ENCODE results near the gene UNC13A.
"Not testable (repeated sequence)": the region's sequence is repeated elsewhere in the genome, so short reads cannot be mapped to it uniquely, and the experiment has no call there.

The UNC13A gene

DNA sequence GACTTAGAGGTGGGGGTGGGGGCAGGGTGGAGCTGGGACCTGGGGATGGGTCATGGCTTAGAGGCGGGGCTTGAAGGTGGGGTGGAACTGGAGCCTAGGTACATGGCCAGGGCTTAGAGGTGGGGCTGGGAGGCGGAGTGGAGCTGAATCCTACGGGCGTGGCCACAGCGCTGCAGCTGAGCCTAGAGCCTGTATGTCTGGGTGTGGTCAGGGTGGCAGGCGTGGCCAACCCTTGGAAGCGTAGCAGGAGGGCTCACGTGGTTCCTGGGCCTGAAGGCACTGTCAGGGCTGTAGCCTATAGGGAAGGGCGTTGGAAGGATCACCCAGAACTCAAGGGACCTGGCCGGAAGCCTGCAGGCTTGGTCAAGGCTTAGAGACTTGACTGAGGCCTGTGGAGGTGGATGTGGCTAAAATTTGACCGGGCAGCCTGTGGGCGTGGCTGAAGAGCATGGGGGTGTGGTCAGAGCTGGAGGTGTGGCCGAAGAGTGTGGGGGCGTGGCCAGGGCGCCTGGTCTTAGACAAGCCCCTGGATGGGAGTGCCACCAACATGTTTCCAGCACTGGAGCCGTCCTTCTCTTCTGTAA lies 108.4 kb downstream of the UNC13A start:
- Mint-ChIP-seq H3K4me1 (peaks cover 9% of the 10 kb centered on the region), H3K4me3 (no peak overlapping the region), H3K36me3 (peaks cover 39% of the 10 kb centered on the region), H3K27ac (peak overlapping the region; percentile 73), H3K9me3 (no peaks in the 10 kb centered on the region), H3K27me3 (no peaks in the 10 kb centered on the region)
- ATAC-seq (ENCODE audit: low read depth) (peak; percentile 72), DNase-seq (ENCODE audit: low spot score in 2 of 2) (peak; percentile 42 to 58)

DNA sequence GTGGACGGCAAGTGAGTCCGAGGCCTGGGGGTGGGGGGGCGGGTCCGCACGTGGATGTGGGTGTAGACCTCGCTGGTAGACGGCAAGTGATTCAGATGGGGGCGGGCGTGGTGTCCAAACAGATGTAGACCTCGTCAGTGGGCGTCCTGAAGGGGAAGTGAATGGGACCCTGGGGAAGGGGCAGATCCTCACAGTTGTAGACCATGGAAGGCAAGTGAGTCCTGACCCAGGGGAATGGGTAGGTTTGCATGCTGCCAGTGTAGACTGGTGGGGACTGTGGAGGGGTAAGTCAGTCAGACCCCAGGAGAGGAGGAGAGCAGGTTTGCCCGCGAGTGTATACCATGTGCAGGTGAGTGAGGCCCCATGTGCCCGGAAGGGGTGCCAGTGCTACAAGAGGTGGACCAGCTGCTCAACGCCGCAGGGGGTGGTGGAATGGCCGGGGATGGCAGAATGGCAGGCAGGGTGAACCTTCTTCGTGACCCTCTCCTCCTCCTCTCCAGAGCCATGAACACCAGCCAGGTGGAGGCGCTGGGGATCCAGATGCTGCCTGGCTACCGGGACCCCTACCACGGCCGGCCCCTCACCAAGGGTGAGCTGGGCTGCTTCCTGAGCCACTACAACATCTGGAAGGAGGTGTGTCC lies 110.6 kb downstream of the UNC13A start:
- peaks cover 40% of the 10 kb centered on the region for H3K36me3 Mint-ChIP-seq
- ATAC-seq (ENCODE audit: low read depth): no peak
- H3K27ac Mint-ChIP-seq: no peak overlapping the region
- no peaks in the 10 kb centered on the region for H3K9me3 Mint-ChIP-seq
- H3K27me3 Mint-ChIP-seq: no peaks in the 10 kb centered on the region
- DNase-seq (ENCODE audit: low spot score in 2 of 2): no peak
- H3K4me3 Mint-ChIP-seq: no peak overlapping the region
- peaks cover 9% of the 10 kb centered on the region for H3K4me1 Mint-ChIP-seq

DNA sequence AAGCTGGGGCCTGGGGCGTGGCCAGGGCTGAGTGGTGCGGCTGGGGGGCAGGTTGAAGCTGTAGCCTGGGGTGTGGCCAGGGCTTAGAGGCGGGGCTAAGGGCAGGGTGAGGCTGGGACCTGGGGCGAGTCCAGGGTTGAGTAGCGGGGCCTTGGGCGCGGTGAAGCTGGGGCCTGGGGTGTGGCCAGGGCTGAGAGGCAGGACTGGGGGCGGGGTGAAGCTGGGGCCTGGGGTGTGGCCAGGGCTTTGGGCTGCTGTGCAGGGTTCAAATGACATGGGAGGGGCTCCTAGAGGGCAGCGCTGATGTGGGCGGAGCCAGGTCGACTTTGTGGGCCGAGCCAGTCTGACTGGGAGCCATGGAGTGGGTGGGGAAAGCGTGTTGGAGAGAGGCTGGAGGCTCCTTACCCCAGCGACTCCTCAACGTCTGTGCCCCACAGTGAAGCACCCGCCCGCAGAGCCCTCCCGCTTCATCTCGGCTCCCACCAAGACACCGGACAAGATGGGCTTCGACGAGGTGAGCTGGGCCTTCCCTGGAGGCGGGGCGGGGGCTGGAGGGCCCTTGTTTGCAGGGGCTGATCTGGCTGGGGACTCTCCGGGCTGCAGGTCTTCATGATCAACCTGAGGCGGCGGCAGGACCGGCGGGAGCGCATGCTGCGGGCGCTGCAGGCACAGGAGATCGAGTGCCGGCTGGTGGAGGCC lies 111.2 kb downstream of the UNC13A start:
- H3K27ac Mint-ChIP-seq: peak overlapping the region; percentile 67
- ATAC-seq (ENCODE audit: low read depth): no peak
- DNase-seq (ENCODE audit: low spot score in 2 of 2): no peak

DNA sequence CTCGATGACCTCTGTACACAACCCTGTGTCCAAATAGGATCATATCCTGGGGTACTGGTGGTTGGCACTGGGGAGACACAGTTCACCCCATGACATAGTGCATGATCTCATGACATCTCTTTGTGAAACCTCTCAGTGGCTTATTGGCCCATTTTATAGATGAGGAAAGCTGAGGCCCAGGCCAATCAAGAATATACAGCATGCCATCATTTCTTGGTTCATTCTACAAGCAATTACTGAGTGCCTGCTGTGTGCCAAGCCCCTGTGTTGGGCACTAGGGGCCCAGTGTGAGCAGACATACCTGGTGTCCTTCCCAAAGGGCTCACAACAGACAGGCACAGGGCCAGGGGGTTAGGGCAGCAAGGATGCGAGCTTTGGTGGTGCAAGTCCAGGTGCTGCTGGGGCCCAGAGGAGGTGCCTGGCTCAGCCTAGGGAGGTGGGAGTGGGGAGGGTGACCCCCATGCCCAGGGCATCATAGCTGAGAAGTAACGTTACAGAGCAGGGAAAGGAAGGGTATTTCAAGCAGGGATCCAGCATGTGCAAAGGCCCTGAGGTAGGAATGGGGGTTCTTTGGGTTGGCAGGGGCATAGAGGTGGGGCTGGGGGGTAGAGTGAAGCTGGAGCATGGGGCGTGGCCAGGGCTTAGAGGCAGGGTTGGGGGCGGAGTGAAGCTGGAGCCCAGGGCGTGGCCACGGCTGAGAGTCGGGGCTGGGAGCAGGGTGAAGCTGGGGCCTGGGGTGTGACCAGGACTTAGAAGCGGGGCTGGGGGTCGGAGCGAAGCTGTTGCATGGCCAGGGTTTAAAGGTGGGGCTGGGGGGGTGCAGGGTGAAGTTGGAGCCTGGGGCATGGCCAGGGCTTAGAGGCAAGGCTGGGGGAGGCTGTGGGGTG lies 112.0 kb downstream of the UNC13A start:
- Mint-ChIP-seq H3K27me3 (no peaks in the 10 kb centered on the region), H3K27ac (peak overlapping the region; percentile 67), H3K4me3 (no peak overlapping the region), H3K4me1 (peaks cover 9% of the 10 kb centered on the region), H3K9me3 (no peaks in the 10 kb centered on the region), H3K36me3 (peaks cover 41% of the 10 kb centered on the region)
- no peak for DNase-seq (ENCODE audit: low spot score in 2 of 2)
- ATAC-seq (ENCODE audit: low read depth): no peak

More for the DNA sequence above, 111.2 kb downstream of the UNC13A start:
- Mint-ChIP-seq H3K4me3 (no peak overlapping the region), H3K27me3 (no peaks in the 10 kb centered on the region), H3K9me3 (no peaks in the 10 kb centered on the region), H3K36me3 (peaks cover 41% of the 10 kb centered on the region), H3K4me1 (peaks cover 9% of the 10 kb centered on the region)

DNA sequence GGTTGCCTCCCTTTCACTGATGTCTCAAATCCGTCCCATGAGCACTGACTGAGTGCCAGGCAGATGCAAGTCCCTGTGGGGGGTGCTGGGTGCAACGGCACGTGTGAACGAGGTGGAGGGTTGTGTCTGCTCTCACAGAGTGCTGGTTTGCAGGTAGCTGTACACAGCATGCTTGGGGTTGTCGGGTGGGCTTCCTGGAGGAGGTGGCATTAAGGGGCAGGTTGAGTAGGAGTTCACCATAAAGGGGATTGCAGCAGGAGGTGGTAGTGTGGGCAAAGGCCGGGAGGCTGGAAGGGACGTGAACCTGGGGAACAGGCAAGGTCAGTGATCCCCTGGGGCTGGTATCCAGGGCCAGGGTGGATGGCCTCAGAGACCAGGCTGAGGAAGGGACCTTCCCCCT lies 115.5 kb downstream of the UNC13A start:
- Mint-ChIP-seq H3K4me1 (no peaks in the 10 kb centered on the region), H3K27me3 (no peaks in the 10 kb centered on the region), H3K4me3 (no peak overlapping the region), H3K9me3 (no peaks in the 10 kb centered on the region), H3K27ac (peak overlapping the region; percentile 12), H3K36me3 (peaks cover 29% of the 10 kb centered on the region)
- DNase-seq (ENCODE audit: low spot score in 2 of 2): no peak
- no peak for ATAC-seq (ENCODE audit: low read depth)

DNA sequence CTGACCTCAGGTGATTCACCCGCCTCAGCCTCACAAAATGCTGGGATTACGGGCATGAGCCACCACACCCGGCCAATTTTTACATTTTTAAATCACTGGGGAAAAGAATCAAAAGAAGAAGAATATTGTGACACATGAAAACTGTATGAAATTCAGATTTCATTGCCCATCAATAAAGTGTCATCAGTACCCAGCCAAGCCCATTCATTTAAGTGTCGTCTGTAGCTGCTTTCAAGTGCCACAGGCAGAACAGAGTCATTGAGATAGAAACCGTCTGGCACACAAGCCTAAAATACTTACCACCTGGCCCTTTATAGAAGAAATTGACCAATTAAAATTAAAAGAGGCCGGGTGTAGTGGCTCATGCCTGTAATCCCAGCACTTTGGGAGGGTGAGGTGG lies 117.4 kb downstream of the UNC13A start:
- no peaks in the 10 kb centered on the region for H3K27me3 Mint-ChIP-seq
- peaks cover 19% of the 10 kb centered on the region for H3K36me3 Mint-ChIP-seq
- H3K4me1 Mint-ChIP-seq: no peaks in the 10 kb centered on the region
- ATAC-seq (ENCODE audit: low read depth) (no peak), DNase-seq (ENCODE audit: low spot score in 2 of 2) (no peak)
- no peak overlapping the region for H3K4me3 Mint-ChIP-seq
- no peak overlapping the region for H3K27ac Mint-ChIP-seq
- no peaks in the 10 kb centered on the region for H3K9me3 Mint-ChIP-seq

DNA sequence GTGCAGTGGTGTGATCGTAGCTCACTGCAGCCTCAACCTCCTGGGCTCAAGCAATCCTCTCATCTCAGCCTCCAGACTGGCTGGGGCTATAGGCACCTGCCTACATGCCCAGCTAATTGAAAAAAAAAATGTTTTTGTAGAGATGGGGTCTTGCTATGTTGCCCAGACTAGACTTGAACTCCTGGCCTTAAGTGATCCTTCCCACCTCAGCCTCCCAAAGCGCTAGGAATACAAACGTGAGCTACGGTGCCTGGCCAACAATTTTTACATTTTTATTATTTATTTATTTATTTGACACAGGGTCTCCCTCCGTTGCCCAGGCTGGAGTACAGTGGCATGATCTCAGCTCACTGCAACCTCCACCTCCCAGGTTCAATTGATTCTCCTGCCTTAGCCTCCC lies 117.9 kb downstream of the UNC13A start:
- not testable (repeated sequence) for H3K27ac Mint-ChIP-seq; ATAC-seq (ENCODE audit: low read depth); H3K4me1 Mint-ChIP-seq; DNase-seq (ENCODE audit: low spot score in 2 of 2); H3K9me3 Mint-ChIP-seq; H3K4me3 Mint-ChIP-seq; H3K27me3 Mint-ChIP-seq
- H3K36me3 Mint-ChIP-seq: peaks cover 19% of the 10 kb centered on the region

DNA sequence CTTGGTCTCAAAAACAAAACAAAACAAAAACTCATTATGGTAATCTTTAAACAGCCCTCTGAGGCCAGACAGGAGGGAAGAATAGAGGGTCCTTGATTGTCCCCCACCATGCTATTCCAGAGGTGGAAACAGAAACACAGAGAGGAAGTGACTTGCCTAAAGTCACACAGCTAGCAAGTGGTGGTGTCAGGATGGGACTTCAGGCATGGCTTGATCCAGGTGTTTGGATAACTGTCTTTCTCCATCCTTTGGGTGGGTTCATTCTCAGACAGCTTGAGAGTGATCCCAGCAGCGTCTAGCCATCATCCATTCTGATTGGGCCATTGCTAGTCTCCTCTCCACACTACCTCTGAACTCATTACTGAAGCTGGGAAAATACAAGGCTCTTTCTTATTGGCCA lies 120.2 kb downstream of the UNC13A start:
- no peak for ATAC-seq (ENCODE audit: low read depth)
- no peak for DNase-seq (ENCODE audit: low spot score in 2 of 2)
- peaks cover 24% of the 10 kb centered on the region for H3K36me3 Mint-ChIP-seq
- no peaks in the 10 kb centered on the region for H3K9me3 Mint-ChIP-seq
- H3K4me1 Mint-ChIP-seq: no peaks in the 10 kb centered on the region
- H3K4me3 Mint-ChIP-seq: no peak overlapping the region
- H3K27ac Mint-ChIP-seq: no peak overlapping the region
- no peaks in the 10 kb centered on the region for H3K27me3 Mint-ChIP-seq

DNA sequence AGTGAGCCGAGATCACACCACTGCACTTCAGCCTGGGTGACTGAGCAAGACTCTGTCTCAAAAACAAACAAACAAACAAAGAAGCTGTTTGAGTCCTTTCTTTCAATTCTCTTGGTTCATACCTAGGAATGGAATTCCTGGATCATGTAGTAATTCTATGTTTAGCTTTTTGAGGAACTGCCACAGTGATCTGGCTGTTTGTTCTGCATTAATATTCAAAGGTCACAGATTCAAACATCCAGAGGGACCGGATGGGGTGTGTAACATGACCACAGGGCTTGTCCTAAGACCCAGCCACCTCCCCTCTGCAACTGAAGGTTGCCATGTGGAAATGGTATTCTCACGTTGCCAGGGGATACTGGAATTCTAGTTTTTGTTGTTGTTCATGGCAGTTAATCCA lies 122.5 kb downstream of the UNC13A start:
- peaks cover 23% of the 10 kb centered on the region for H3K36me3 Mint-ChIP-seq
- no peak overlapping the region for H3K4me3 Mint-ChIP-seq
- H3K9me3 Mint-ChIP-seq: no peaks in the 10 kb centered on the region
- ATAC-seq (ENCODE audit: low read depth): no peak
- no peaks in the 10 kb centered on the region for H3K27me3 Mint-ChIP-seq
- peaks cover 5% of the 10 kb centered on the region for H3K4me1 Mint-ChIP-seq
- H3K27ac Mint-ChIP-seq: no peak overlapping the region
- DNase-seq (ENCODE audit: low spot score in 2 of 2): no peak

DNA sequence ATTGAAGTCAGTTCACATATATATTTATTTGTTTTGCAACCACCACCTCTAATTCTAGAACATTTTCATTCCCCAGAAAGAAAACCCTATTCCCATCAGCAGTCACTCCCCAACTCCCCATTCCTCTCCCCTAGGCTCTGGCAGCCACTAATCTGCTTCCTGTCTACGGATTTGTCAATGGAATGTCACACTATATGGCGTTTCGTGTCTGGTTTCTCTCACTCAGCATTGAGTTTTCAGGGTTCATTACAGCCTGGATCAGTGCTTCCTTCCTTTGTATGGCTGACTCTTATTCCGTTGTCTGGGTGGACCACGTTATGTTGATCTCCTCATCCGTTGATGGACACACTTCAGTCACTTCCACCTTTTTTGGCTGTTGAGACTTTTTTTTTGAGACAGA lies 123.4 kb downstream of the UNC13A start:
- ATAC-seq (ENCODE audit: low read depth): no peak
- Mint-ChIP-seq H3K36me3 (peaks cover 29% of the 10 kb centered on the region), H3K4me3 (no peak overlapping the region), H3K4me1 (peaks cover 5% of the 10 kb centered on the region), H3K27ac (no peak overlapping the region), H3K9me3 (no peaks in the 10 kb centered on the region), H3K27me3 (no peaks in the 10 kb centered on the region)
- DNase-seq (ENCODE audit: low spot score in 2 of 2): no peak

DNA sequence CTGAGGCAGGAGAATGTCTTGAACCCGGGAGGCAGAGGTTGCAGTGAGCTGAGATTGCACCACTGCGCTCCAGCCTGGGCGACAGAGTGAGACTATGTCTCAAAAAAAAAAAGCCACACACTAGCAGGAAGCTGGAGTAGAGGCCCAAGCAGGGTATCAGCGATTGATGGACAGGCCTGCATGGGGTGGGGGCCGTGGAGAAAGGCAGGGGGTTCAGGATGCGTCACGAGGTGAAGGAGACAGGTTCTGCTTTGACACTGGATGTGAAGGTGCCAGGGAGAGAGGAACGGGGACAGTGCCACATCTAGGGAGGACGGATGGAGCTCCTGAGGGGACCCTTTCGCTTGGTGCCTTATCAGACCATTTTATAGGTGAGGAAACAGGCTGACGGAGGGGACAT lies 125.6 kb downstream of the UNC13A start:
- no peak for ATAC-seq (ENCODE audit: low read depth)
- Mint-ChIP-seq H3K27me3 (no peaks in the 10 kb centered on the region), H3K4me1 (peaks cover 5% of the 10 kb centered on the region), H3K27ac (peak overlapping the region; percentile 42), H3K9me3 (no peaks in the 10 kb centered on the region), H3K36me3 (peaks cover 20% of the 10 kb centered on the region), H3K4me3 (no peak overlapping the region)
- no peak for DNase-seq (ENCODE audit: low spot score in 2 of 2)

DNA sequence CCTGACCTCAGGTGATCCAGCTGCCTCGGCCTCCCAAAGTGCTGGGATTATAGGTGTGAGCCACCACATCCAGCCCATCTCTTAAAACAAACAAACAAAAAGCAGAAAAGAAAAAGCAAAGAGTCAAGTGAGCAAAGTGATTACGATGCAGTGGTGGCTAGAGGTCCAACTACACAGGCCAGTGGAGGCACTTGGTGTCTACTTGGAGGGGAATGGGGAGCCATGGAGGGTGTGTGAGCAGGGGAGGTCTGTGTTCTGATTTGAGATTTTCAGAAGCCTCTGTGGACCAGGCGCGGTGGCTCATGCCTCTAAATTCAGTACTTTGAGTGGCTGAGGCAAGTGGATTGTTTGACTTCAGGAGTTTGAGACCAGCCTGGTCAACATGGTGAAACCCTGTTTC lies 126.1 kb downstream of the UNC13A start:
- DNase-seq (ENCODE audit: low spot score in 2 of 2) (no peak), ATAC-seq (ENCODE audit: low read depth) (no peak)
- Mint-ChIP-seq H3K27ac (no peak overlapping the region), H3K27me3 (no peaks in the 10 kb centered on the region), H3K4me1 (peaks cover 5% of the 10 kb centered on the region), H3K9me3 (no peaks in the 10 kb centered on the region), H3K36me3 (peaks cover 20% of the 10 kb centered on the region), H3K4me3 (no peak overlapping the region)

DNA sequence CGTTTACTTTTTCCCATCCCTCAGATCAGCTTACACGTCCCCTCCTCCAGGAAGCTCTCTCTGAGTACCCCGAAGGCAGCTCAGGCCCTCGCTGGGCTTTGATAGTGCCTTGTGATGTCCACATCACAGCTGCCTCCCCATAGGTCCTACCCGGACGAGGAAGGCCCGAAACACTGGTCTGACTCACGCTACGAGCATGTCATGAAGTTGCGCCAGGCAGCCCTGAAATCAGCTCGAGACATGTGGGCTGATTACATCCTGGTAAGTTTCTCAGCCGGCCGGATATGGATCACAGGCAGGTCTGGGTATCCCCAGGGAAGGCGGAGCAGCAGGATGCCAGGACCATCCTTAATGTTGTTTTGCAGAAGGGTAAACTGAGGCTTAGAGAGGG lies 128.0 kb downstream of the UNC13A start:
- Mint-ChIP-seq H3K36me3 (peaks cover 20% of the 10 kb centered on the region), H3K27me3 (no peaks in the 10 kb centered on the region), H3K9me3 (no peaks in the 10 kb centered on the region), H3K4me3 (no peak overlapping the region), H3K4me1 (peaks cover 10% of the 10 kb centered on the region), H3K27ac (no peak overlapping the region)
- ATAC-seq (ENCODE audit: low read depth) (no peak), DNase-seq (ENCODE audit: low spot score in 2 of 2) (no peak)

DNA sequence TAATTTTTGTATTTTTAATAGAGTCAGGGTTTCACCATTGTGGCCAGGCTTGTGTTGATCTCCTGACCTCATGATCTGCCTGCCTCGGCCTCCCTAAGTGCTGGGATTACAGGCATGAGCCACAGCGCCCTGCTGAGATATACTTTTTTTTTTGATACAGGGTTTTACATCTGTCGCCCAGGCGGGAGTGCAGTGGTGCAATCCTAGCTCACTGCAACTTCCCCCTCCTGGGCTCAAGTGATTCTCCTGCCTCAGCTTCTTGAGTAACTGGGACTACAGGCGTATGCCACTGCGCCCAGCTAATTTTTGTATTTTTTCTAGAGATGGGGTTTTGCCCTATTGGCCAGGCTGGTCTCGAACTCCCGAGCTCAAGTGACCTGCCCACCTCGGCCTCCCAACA lies 130.7 kb downstream of the UNC13A start:
- Mint-ChIP-seq H3K9me3 (no peaks in the 10 kb centered on the region), H3K27ac (no peak overlapping the region), H3K36me3 (peaks cover 17% of the 10 kb centered on the region), H3K4me3 (no peak overlapping the region), H3K27me3 (no peaks in the 10 kb centered on the region), H3K4me1 (peaks cover 12% of the 10 kb centered on the region)
- DNase-seq (ENCODE audit: low spot score in 2 of 2) (no peak), ATAC-seq (ENCODE audit: low read depth) (no peak)

Measured in memory B cell (primary cell).